C4-2B (cell line): ENCODE results near the gene DRG1.

Experiments
- ZFX ChIP-seq: fragments of 450-650 bp; IDR thresholded peaks from 2 replicates; pipeline ENCODE4 v1.6.1; 2017
- TF ChIP-seq, protein P1 (sequence below): fragments of 450-650 bp; conservative IDR thresholded peaks from 2 replicates; pipeline ENCODE4 v1.5.1; 2017; ENCODE audit warnings: mild to moderate bottlenecking

DNA sequence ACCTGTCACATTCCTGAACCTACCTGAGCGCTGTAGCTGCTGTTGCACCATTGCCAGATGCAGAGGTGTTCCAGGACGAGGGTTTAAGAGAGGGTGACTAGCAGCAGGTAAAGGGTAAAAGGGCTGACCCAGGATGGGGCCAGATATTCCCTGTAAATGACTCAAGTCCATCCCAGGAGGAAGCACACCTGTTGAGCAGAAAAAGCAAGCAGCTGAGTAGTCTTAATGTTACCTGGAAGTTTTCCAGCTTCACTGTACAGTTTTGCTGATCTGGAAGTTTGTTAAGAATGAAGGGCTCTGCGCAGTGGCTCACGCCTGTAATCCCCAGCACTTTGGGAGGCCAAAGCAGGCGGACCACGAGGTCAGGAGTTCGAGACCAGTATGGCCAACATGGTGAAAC, 41.3 kb downstream of the DRG1 start:
- TF ChIP-seq, protein P1, sequence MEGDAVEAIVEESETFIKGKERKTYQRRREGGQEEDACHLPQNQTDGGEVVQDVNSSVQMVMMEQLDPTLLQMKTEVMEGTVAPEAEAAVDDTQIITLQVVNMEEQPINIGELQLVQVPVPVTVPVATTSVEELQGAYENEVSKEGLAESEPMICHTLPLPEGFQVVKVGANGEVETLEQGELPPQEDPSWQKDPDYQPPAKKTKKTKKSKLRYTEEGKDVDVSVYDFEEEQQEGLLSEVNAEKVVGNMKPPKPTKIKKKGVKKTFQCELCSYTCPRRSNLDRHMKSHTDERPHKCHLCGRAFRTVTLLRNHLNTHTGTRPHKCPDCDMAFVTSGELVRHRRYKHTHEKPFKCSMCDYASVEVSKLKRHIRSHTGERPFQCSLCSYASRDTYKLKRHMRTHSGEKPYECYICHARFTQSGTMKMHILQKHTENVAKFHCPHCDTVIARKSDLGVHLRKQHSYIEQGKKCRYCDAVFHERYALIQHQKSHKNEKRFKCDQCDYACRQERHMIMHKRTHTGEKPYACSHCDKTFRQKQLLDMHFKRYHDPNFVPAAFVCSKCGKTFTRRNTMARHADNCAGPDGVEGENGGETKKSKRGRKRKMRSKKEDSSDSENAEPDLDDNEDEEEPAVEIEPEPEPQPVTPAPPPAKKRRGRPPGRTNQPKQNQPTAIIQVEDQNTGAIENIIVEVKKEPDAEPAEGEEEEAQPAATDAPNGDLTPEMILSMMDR = no peak
- TF ChIP-seq ZFX = no peak
